Memory B cell (primary cell): ENCODE data around the gene TET2.

Experiments used
- ATAC-seq: fragments of 150-1000 bp; cut with Tn5 transposase; 2 replicates; pipeline ENCODE4 v1.10.0; 2021; ENCODE audit warnings: low read depth, mild to moderate bottlenecking, moderate library complexity
- DNase-seq, 2 donors: peaks; one replicate each; pipeline ENCODE4 v3.0.0; 2022; ENCODE audit warnings: low spot score in 2 of 2
- H3K27ac Mint-ChIP-seq: one replicate; pipeline ENCODE4 v1.8.0; 2022; ENCODE audit warnings: mild to moderate bottlenecking, moderate library complexity, mixed read lengths
- H3K27me3 Mint-ChIP-seq: one replicate; pipeline ENCODE4 v1.8.0; 2022; ENCODE audit warnings: mixed read lengths
- H3K36me3 Mint-ChIP-seq: one replicate; pipeline ENCODE4 v1.8.0; 2022; ENCODE audit warnings: mild to moderate bottlenecking, mixed read lengths
- H3K4me1 Mint-ChIP-seq: one replicate; pipeline ENCODE4 v1.8.0; 2022; ENCODE audit warnings: mixed read lengths
- H3K4me3 Mint-ChIP-seq: one replicate; pipeline ENCODE4 v1.8.0; 2022; ENCODE audit warnings: mild to moderate bottlenecking, moderate library complexity, mixed read lengths
- H3K9me3 Mint-ChIP-seq: one replicate; pipeline ENCODE4 v1.8.0; 2022; ENCODE audit warnings: mixed read lengths

Gene TET2

DNA sequence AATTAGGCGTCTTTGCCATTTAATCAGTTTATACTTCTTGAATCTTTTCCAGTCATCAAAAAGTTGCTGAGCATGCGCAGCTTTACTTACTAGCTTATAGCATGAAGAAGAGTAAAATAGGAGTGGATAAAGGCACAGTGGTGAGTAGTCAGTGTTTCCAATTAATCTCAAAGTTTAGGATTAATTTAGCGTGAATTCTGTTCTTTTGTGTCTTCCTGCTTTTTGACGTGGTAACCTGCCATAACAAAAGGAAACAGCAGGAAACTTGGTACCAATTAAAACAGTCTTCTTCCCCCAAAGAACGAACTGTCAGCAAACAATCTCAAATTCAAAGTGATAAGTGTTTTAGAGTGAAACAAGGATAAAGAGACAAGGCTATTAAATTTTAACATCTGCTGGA lies 61.9 kb downstream of the TET2 start:
- Mint-ChIP-seq H3K9me3 (no peaks in the 10 kb centered on the region), H3K27ac (no peak overlapping the region), H3K4me3 (no peak overlapping the region), H3K4me1 (peaks cover 22% of the 10 kb centered on the region), H3K36me3 (peaks cover 12% of the 10 kb centered on the region), H3K27me3 (no peaks in the 10 kb centered on the region)
- ATAC-seq = no peak
- DNase-seq = no peak

DNA sequence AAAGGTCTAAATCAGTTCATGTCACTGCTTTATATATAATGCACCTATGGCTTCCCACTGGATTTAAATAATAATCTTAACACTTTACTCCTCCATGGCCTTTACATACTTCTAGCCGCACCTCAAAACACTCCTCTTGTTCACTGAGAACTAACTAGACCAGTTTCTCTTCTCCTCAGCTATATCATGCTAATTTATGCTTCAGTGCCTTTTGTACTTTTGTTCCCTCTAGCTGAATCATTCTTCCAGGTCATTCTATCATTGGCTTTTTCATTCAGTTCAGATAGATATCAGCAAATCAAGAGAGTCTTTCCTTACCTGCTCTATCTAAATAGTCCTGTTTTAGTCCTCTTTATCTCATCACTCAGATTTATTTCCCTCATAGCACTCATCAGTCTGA lies 64.2 kb downstream of the TET2 start:
- no peak for DNase-seq
- Mint-ChIP-seq H3K4me3 (no peak overlapping the region), H3K9me3 (no peaks in the 10 kb centered on the region), H3K27me3 (no peaks in the 10 kb centered on the region), H3K36me3 (peaks cover 11% of the 10 kb centered on the region), H3K4me1 (peaks cover 23% of the 10 kb centered on the region), H3K27ac (peak overlapping the region; percentile 7)
- peak; percentile 83 for ATAC-seq

- H3K4me1 Mint-ChIP-seq = peaks cover 23% of the 10 kb centered on the region
- peaks cover 11% of the 10 kb centered on the region for H3K36me3 Mint-ChIP-seq
- H3K27ac Mint-ChIP-seq = peak overlapping the region; percentile 12
- H3K4me3 Mint-ChIP-seq = no peak overlapping the region
- no peak for DNase-seq
- ATAC-seq = no peak
- no peaks in the 10 kb centered on the region for H3K9me3 Mint-ChIP-seq
- H3K27me3 Mint-ChIP-seq = no peaks in the 10 kb centered on the region
Measured at GRCh38 chr4:105215609-105216313, 69.1 kb downstream of the TET2 start.

DNA sequence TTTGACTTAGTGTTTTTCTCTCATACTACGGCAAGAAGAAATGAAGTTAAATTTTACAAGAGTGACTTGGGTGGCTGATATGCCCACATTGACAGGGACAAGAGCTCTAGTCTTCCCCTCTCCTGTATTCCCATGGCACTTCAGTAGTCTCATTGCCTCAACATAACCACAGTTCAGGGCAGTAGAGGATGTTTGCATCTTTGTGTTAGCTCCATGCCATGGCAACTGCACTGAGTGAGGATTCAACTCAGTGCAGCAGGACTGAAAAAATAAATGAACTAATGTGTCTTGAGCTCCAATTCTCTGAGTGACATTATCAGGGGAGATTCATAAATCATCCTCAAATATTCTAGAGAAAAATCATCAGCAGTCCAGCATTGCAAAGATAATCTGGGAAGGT lies 78.8 kb downstream of the TET2 start:
- Mint-ChIP-seq H3K4me3 (no peak overlapping the region), H3K36me3 (peaks cover 7% of the 10 kb centered on the region), H3K27ac (peak overlapping the region; percentile 67), H3K9me3 (no peaks in the 10 kb centered on the region), H3K4me1 (peaks cover 20% of the 10 kb centered on the region), H3K27me3 (no peaks in the 10 kb centered on the region)
- ATAC-seq (no peak), DNase-seq (no peak)

GRCh38 chr4:105227054-105227453 lies 80.4 kb downstream of the TET2 start:
- DNase-seq = no peak
- no peak overlapping the region for H3K4me3 Mint-ChIP-seq
- no peaks in the 10 kb centered on the region for H3K27me3 Mint-ChIP-seq
- ATAC-seq = no peak
- no peaks in the 10 kb centered on the region for H3K9me3 Mint-ChIP-seq
- H3K27ac Mint-ChIP-seq = no peak overlapping the region
- H3K4me1 Mint-ChIP-seq = peaks cover 21% of the 10 kb centered on the region
- H3K36me3 Mint-ChIP-seq = peaks cover 8% of the 10 kb centered on the region

DNA sequence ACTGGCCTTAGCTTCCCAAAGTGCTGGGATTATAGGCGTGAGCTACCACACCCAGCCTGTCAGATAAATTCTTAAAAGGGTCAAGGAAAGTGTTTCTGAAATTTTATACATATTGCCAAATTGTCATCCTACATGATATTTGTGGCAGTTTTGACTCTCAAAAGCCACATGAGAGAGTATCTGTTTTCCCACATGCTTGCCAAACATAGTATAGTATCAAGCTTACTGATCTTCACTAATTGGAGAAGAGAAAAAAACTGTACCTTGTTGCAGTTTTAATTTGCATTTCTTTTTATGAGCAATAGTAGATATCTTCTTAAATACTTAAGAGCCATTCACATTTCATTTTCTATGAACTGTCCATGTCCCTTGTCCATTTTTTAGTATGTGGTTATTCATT lies 83.6 kb downstream of the TET2 start:
- peaks cover 23% of the 10 kb centered on the region for H3K36me3 Mint-ChIP-seq
- no peaks in the 10 kb centered on the region for H3K27me3 Mint-ChIP-seq
- H3K4me3 Mint-ChIP-seq = no peak overlapping the region
- ATAC-seq = no peak
- no peak for DNase-seq
- no peak overlapping the region for H3K27ac Mint-ChIP-seq
- peaks cover 35% of the 10 kb centered on the region for H3K4me1 Mint-ChIP-seq
- H3K9me3 Mint-ChIP-seq = no peaks in the 10 kb centered on the region

DNA sequence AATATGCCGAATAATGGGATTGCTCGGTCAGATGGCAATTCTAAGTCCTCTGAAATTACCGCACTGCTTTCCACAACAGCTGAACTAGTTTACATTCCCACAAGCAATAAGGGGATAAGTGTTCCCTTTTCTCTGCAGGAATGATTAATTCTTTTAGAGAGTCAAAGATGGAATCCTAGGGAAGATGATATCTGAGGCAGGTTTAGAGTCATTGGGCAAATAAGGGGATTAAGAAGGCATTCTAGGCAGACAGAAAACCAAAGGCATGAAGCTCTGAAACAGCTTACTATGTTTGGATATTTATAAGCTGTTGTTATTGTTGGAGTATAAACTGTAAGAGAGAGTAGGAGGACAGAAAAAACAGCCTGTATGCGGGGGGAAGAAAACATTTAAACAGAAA lies 85.7 kb downstream of the TET2 start:
- peak overlapping the region; percentile 3 for H3K27ac Mint-ChIP-seq
- ATAC-seq = no peak
- no peak overlapping the region for H3K4me3 Mint-ChIP-seq
- peaks cover 33% of the 10 kb centered on the region for H3K36me3 Mint-ChIP-seq
- peaks cover 42% of the 10 kb centered on the region for H3K4me1 Mint-ChIP-seq
- H3K9me3 Mint-ChIP-seq = no peaks in the 10 kb centered on the region
- no peak for DNase-seq
- H3K27me3 Mint-ChIP-seq = no peaks in the 10 kb centered on the region

DNA sequence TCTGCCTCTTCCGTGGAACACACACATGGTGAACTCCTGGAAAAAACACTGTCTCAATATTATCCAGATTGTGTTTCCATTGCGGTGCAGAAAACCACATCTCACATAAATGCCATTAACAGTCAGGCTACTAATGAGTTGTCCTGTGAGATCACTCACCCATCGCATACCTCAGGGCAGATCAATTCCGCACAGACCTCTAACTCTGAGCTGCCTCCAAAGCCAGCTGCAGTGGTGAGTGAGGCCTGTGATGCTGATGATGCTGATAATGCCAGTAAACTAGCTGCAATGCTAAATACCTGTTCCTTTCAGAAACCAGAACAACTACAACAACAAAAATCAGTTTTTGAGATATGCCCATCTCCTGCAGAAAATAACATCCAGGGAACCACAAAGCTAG lies 87.9 kb downstream of the TET2 start:
- peaks cover 42% of the 10 kb centered on the region for H3K36me3 Mint-ChIP-seq
- DNase-seq = no peak
- H3K4me3 Mint-ChIP-seq = no peak overlapping the region
- peak overlapping the region; percentile 85 for H3K27ac Mint-ChIP-seq
- no peaks in the 10 kb centered on the region for H3K9me3 Mint-ChIP-seq
- no peak for ATAC-seq
- H3K27me3 Mint-ChIP-seq = no peaks in the 10 kb centered on the region
- H3K4me1 Mint-ChIP-seq = peaks cover 44% of the 10 kb centered on the region

DNA sequence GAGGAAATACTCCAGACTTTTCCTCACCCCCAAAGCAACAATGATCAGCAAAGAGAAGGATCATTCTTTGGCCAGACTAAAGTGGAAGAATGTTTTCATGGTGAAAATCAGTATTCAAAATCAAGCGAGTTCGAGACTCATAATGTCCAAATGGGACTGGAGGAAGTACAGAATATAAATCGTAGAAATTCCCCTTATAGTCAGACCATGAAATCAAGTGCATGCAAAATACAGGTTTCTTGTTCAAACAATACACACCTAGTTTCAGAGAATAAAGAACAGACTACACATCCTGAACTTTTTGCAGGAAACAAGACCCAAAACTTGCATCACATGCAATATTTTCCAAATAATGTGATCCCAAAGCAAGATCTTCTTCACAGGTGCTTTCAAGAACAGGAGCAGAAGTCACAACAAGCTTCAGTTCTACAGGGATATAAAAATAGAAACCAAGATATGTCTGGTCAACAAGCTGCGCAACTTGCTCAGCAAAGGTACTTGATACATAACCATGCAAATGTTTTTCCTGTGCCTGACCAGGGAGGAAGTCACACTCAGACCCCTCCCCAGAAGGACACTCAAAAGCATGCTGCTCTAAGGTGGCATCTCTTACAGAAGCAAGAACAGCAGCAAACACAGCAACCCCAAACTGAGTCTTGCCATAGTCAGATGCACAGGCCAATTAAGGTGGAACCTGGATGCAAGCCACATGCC lies 89.7 kb downstream of the TET2 start:
- Mint-ChIP-seq H3K4me3 (peak overlapping the region; percentile 47), H3K4me1 (peaks cover 42% of the 10 kb centered on the region), H3K27me3 (no peaks in the 10 kb centered on the region), H3K27ac (peak overlapping the region; percentile 85), H3K36me3 (peaks cover 42% of the 10 kb centered on the region), H3K9me3 (no peaks in the 10 kb centered on the region)
- DNase-seq (no peak), ATAC-seq (peak; percentile 58)

- Mint-ChIP-seq H3K27ac (peak overlapping the region; percentile 85), H3K27me3 (no peaks in the 10 kb centered on the region), H3K4me3 (peak overlapping the region; percentile 47), H3K36me3 (peaks cover 40% of the 10 kb centered on the region), H3K9me3 (no peaks in the 10 kb centered on the region), H3K4me1 (peaks cover 40% of the 10 kb centered on the region)
- ATAC-seq = peak; percentile 31
- DNase-seq = no peak
Measured at GRCh38 chr4:105236916-105237311, 90.2 kb downstream of the TET2 start.

GRCh38 chr4:105240037-105240436 lies 93.4 kb downstream of the TET2 start:
- no peaks in the 10 kb centered on the region for H3K27me3 Mint-ChIP-seq
- H3K9me3 Mint-ChIP-seq = no peaks in the 10 kb centered on the region
- DNase-seq = no peak
- peaks cover 22% of the 10 kb centered on the region for H3K4me1 Mint-ChIP-seq
- no peak overlapping the region for H3K4me3 Mint-ChIP-seq
- peaks cover 28% of the 10 kb centered on the region for H3K36me3 Mint-ChIP-seq
- no peak overlapping the region for H3K27ac Mint-ChIP-seq
- ATAC-seq = no peak

- H3K4me3 Mint-ChIP-seq = no peak overlapping the region
- ATAC-seq (no peak), DNase-seq (no peak)
- peaks cover 18% of the 10 kb centered on the region for H3K36me3 Mint-ChIP-seq
- H3K27me3 Mint-ChIP-seq = no peaks in the 10 kb centered on the region
- no peaks in the 10 kb centered on the region for H3K9me3 Mint-ChIP-seq
- H3K4me1 Mint-ChIP-seq = peaks cover 8% of the 10 kb centered on the region
- H3K27ac Mint-ChIP-seq = no peak overlapping the region
Measured at GRCh38 chr4:105241451-105241850, 94.8 kb downstream of the TET2 start.

GRCh38 chr4:105243446-105243845 lies 96.8 kb downstream of the TET2 start:
- Mint-ChIP-seq H3K27ac (no peak overlapping the region), H3K36me3 (peaks cover 16% of the 10 kb centered on the region), H3K27me3 (no peaks in the 10 kb centered on the region), H3K9me3 (no peaks in the 10 kb centered on the region), H3K4me1 (no peaks in the 10 kb centered on the region), H3K4me3 (no peak overlapping the region)
- DNase-seq (no peak), ATAC-seq (no peak)

DNA sequence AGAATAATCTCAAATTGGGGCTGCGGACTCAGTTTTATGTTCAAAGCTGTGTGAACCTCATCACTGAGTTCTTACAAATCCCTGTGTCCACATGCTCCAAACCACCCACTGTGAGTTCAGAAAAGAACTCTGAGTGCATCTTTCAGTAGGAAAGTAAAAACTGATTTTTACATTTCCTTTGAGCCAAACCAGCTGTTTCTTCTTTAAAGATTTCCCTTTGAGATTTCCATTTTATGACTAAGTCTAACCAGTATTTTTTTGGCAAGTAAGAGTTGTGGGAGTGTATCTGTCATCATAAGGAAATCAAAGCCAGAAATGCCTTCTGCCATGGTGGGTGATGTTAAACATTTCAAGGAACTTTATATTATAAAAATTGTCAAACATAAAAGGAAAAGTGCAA lies 100.0 kb downstream of the TET2 start:
- H3K27me3 Mint-ChIP-seq = no peaks in the 10 kb centered on the region
- no peak overlapping the region for H3K27ac Mint-ChIP-seq
- H3K36me3 Mint-ChIP-seq = peaks cover 10% of the 10 kb centered on the region
- DNase-seq (no peak), ATAC-seq (no peak)
- no peak overlapping the region for H3K4me3 Mint-ChIP-seq
- H3K4me1 Mint-ChIP-seq = peaks cover 2% of the 10 kb centered on the region
- no peaks in the 10 kb centered on the region for H3K9me3 Mint-ChIP-seq

- Mint-ChIP-seq H3K27me3 (no peaks in the 10 kb centered on the region), H3K36me3 (peaks cover 16% of the 10 kb centered on the region), H3K27ac (peak overlapping the region; percentile 2), H3K4me3 (no peak overlapping the region), H3K4me1 (peaks cover 2% of the 10 kb centered on the region), H3K9me3 (no peaks in the 10 kb centered on the region)
- ATAC-seq = no peak
- DNase-seq = no peak
Measured at GRCh38 chr4:105248613-105249012, 101.9 kb downstream of the TET2 start.
